TTC549 (cell line): Measurements from ENCODE around the gene FBXO48.
"Not testable (repeated sequence)": the region's sequence is repeated elsewhere in the genome, so short reads cannot be mapped to it uniquely, and the experiment has no call there.

Source experiments
- FAIRE-seq: peaks from 2 replicates; lab custom pipeline; 2012; peaks lifted over from hg19 to GRCh38; lab: Jason Lieb, UNC

FBXO48 gene, protein sequence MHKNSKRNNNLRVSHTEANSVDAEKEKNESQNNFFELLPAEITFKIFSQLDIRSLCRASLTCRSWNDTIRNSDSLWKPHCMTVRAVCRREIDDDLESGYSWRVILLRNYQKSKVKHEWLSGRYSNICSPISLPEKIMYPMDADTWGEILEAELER

DNA sequence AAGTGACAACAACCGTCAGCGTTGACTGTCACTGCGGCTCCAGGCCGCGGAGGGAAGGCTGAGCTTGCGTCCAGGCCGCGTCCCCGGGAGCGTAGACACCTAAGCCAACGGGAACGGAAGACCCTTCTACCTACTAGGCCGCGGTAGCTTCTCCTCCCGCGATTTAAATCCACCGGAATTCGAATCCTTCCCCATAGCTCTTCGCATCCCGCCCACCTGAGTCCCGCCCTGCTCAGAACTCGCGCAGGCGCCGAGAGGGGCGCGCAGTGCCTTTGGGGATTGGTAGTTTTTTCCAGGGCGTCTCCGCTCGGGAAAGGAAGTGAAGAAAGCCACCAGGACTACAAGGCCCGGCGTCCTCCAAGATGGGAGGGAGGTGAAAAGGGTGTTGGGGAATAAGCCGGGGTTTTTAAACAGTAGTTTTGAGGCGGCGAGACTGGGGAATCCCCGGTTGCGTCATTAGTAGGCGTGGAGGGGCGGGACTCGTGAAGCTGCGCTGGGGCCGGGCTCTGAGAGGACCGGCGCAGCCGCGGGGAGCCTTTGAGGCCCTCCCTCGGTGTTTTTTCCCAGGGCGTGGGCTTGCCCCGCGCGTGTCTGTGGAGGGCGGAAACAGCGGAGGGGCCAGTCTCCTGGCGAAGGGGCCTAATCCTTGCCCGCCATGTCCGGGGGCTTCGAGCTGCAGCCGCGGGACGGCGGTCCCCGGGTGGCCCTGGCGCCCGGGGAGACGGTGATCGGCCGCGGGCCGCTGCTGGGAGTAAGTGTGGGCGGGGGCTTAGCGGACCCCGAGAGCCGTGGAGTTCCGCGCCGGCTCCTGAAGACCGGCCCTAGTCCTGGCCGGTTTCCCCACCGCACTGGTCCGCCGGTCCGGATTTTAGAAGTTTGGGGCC is at the start of gene FBXO48, which contains the start of gene APLF:
FBXO48 (minus strand) TSS at position 218 of the 884 bp plus-strand sequence. CDS start 2,149 bp downstream, outside the sequence.
APLF (plus strand) TSS at position 509 of the 884 bp plus-strand sequence; CDS start at position 656, 147 bp downstream.
- FAIRE-seq = peak; percentile 98

GRCh38 chr2:68516051-68516955 is 49.2 kb upstream of the FBXO48 start:
- FAIRE-seq = peak; percentile 52

GRCh38 chr2:68514316-68514929 is 47.3 kb upstream of the FBXO48 start:
- peak; percentile 33 for FAIRE-seq

- FAIRE-seq = no peak
Measured at GRCh38 chr2:68512966-68513365, 45.9 kb upstream of the FBXO48 start.

GRCh38 chr2:68512326-68512725 is 45.2 kb upstream of the FBXO48 start:
- no peak for FAIRE-seq

GRCh38 chr2:68506170-68506569 is 39.1 kb upstream of the FBXO48 start:
- no peak for FAIRE-seq

DNA sequence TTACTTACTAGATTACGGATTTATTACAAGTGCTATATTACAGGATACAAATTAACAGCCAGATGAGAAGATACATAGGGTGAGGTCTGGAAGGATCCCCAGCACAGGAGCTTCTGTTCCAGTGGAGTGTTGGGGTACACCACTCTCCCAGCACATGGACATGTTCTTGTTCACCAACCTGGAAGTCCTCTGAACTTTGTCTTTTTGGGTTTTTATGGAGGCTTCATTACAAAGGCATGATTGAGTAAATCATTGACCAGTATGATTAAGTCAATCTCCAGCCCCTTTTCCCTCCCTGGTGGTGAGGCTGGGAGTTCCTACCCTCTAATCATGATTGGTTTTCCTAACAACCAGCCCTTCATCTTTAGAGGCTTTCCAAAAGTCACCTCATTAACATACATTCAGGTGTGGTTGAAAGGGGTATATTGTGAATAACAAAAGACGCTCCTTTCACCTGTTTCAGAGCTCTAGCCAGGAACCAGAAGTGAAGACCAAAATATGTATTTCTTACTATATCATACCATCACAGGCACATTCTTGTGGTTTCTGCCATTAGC is 38.6 kb upstream of the FBXO48 start:
- FAIRE-seq = no peak

DNA sequence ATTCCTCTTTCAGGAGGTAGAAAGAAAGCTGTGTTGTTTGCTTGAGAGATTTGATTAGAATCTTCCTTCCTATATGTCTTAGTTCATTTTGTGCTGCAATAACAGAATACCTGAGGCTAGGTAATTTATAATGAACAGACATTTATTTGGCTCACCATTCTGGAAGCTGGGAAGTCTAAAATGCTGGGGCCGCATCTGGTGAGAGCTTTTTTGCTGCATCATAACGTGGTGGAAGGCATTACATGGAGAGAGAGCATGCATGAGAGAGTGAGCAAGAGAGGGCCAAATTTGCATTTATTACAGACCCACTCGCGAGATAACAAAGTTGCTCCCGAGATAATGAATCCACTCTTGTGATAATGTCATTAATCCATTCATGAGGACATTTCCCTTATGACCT is 34.7 kb upstream of the FBXO48 start:
- no peak for FAIRE-seq

DNA sequence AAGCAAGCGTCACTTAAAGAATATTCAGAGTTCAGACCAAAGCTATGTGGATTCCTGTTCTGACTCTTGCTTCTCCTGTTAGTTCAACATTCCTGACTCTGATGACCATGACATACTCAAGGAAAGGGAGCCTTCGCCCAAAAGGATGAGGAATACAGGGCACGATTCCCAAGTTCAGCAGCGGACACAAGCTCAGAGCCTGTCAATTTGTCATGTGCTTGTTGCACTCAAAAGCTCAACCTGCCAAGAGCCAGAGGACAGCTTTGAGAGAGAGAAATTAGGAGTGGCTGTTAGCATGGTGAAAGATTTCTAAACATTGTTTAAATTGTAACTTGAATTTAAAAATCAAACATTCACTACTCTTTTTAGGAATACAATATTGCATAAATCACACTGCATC is 33.6 kb upstream of the FBXO48 start:
- no peak for FAIRE-seq

GRCh38 chr2:68499133-68499532 is 32.0 kb upstream of the FBXO48 start:
- FAIRE-seq = no peak

DNA sequence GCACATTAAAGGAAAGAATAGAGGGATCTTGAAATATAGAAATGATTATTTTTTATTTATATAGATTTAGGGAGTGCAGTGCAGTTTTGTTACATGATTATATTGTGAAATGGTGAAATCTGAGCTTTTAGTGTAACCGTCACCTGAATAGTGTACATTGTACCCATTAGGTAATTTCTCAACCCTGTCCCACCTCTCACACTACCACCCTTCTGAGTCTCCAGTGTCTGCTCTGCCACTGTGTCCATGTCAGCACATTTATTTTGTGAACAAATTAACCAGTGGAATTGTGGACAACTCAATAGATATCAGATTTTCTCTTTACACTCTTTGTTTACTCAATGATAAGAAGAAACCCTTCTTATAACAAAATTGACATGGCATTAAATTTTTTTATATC is 24.5 kb upstream of the FBXO48 start:
- FAIRE-seq = no peak

GRCh38 chr2:68489282-68489681 is 22.2 kb upstream of the FBXO48 start:
- FAIRE-seq = no peak

GRCh38 chr2:68488605-68489004 is 21.5 kb upstream of the FBXO48 start:
- not testable (repeated sequence) for FAIRE-seq

DNA sequence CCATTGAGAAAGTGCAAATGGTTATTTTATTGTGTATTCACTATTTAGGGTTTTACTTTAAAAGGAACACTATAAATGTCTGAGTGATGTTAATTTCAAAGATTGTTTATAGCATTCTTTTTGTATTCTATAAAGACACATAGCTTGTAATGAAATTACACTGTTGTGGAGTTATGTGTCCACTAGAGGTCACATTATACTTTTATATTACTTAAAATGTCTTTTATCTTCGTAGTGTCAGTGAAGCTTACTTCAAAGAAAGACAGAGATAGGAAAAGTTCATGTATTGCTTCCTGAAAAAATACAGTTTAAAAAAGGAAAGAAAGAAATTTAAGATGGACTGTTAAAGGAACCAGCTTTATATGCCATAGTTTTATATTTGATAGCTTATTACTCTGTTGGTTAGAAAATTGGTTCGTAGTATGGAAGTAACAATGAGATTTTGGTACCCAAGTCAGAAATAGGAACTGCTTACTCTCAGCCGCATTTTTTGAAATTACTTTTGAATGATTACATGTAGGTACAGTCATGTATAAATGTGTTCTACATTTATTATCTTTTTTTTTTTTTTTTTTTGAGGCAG is 20.8 kb upstream of the FBXO48 start:
- peak; percentile 98 for FAIRE-seq

DNA sequence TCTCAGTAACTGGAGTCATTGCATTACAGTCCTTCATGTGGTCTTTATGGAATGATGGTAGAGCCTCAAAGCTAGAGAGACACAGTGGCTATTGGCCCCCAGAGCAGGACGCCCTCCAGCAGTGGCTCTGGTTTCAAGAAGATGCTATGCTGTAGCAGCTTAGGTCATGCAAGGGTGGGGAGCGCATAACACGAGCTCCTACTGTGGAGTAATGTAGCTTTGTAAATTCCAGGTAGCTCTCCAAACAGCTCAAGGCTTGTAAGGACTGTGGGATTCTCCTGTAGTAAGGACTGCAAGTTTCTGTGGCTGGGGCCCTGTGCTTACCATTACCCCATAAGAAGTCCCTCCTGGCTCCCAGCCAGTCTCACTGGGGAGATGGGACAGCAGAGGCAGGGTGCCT is 15.9 kb upstream of the FBXO48 start:
- no peak for FAIRE-seq

DNA sequence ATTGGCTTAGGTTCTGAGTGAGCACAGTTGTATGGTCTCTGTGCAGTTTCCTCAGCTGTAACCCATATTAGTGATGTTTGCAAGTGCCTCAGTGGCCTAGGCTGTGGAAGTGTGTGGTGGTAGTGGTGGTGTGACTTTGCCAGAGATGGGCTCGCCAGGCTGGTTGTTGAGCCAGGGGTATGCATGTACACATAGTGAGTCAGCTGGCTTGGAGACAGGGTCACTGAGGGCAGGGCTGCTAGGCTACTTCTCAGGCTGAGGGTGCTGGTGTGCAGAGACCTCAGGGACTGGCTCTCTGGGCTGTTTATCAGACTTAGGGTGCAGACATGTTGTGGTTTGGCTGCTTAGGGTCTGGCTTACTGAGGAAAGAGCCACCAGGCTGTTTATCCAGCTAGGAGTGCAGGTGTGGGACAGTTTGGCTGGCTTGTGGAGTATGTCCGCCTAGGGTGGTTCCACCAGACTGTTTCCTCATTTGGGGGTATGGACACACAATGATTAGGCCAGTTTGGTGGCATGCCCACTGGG is 15.3 kb upstream of the FBXO48 start:
- no peak for FAIRE-seq

DNA sequence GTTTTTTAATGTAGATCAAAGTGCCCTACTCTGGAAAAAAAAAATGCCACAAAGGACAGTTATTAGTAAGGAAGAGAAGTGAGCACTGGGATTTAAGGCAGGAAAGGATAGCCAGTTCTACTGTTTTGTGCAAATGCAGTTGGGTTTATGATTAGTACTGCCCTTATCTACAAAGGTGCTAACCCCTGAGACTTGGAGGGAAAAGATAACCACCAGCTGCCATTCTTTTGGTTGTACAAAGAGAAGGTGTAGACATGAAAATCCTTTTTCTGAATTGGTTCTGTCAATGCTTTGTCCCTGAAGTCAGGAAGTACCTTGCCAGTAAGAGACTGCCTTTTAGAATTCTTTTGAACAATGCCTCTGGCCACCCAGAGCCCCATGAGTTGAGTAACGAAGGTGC is 11.6 kb upstream of the FBXO48 start:
- FAIRE-seq = no peak

DNA sequence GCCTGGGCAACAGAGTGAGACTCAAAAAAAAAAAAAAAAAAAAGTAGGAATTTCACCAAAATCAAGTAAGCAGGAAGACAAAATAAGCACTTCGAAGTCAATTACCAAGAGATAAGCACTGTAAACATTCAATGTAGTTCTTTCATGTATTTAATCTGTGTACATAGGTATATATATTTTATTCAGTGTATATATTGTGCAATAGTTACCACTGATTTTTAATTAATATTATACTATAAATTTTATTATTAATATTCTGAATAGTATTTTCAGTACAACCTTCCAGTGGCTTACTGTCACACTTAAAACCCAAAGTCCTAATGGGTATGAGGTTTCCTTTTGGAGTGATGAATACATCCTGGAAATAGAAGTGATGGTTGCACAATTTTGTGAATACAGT is 9.4 kb upstream of the FBXO48 start:
- no peak for FAIRE-seq

GRCh38 chr2:68475576-68475975 is 8.5 kb upstream of the FBXO48 start:
- FAIRE-seq = no peak

DNA sequence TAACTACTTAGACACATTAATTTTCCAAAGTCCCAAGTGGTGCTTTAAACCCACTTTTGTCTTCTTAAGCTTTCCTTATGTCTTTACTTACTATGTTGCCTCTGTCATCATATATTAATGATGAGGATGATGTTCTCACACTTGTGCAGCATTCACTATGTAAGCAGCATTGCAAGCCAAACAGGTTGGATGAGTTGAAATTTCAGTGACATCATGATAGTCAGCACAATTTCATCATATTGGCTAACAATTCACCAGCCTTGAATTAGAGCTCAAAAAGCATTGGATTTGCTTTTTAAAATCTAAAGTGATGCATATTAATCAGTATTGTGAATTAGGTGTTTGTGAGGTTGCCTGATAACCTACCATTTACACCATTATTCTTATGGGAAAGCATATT is 8.0 kb upstream of the FBXO48 start:
- no peak for FAIRE-seq

DNA sequence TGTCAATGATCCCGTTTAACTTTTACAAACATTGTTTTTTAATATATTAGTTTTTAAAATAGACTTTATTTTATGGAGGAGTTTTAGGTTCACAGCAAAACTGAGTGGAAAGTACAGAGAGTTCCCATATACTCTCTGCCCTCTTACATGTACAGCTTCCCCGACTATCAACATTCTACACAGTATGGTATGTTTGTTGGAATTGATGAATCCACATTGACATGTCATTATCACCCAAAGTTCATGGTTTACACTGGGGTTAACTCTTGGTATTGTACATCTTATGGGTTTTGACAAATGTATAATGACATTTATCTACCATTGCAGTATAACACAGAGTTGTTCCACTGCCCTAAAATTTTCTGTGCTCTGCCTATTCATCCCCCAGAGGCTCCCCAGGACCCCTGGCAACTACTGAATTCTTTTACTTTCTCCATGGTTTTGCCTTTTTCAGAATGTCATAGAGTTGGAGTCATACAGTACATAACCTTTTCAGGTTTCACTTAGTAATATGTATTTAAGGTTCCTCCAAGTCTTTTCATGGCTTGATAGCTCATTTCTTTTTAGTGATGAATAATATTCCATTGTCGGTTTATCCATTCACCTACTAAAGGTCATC is 5.8 kb upstream of the FBXO48 start:
- no peak for FAIRE-seq
